Uterus (tissue), 4 donors: ENCODE data around the gene TNNI2. TPM values are rescaled to one million over a fixed set of nuclear protein-coding genes. Genes with fewer than 3 reads are reported as not detected.

Experiments
- DNase-seq, 2 donors: peaks; one replicate each; pipeline ENCODE4 v3.0.0-alpha.2; 2019 to 2020
- H3K27ac ChIP-seq, 2 donors: fragments of 200-600 bp; sonication (generic); 1 replicate in 1 of 2; 2 replicates in 1 of 2; pipeline ENCODE4 v1.5.1; 2016 to 2018
- H3K27me3 ChIP-seq, 2 donors: fragments of 200-600 bp; sonication (generic); one replicate each; pipeline ENCODE4 v1.5.1; 2018 to 2019; ENCODE audit warnings: control low read depth in 1 of 2
- H3K36me3 ChIP-seq, 2 donors: fragments of 200-600 bp; sonication (generic); one replicate each; pipeline ENCODE4 v1.5.1; 2019; ENCODE audit warnings: control low read depth in 1 of 2
- H3K4me1 ChIP-seq, 2 donors: fragments of 200-600 bp; sonication (generic); one replicate each; pipeline ENCODE4 v1.5.1; 2018 to 2019; ENCODE audit warnings: control low read depth in 1 of 2
- H3K4me3 ChIP-seq, 2 donors: fragments of 200-600 bp; sonication (generic); 1 replicate in 1 of 2; 2 replicates in 1 of 2; pipeline ENCODE4 v1.5.1; 2018 to 2019; ENCODE audit warnings: mild to moderate bottlenecking in 1 of 2
- H3K9me3 ChIP-seq, 2 donors: fragments of 200-600 bp; sonication (generic); one replicate each; pipeline ENCODE4 v1.5.1; 2019; ENCODE audit warnings: control low read depth in 1 of 2
- POLR2A ChIP-seq, 2 donors: fragments of 450-650 bp; IDR thresholded peaks; one replicate each; pipeline ENCODE4 v1.6.1; 2016; ENCODE audit warnings: antibody characterized with exemption in 2 of 2, mild to moderate bottlenecking in 1 of 2, moderate library complexity in 1 of 2
- intact Hi-C: fragments of 100-400 bp; cut with DNase I; formaldehyde crosslinking; loops from one replicate; pipeline ENCODE4 v1.15.1; 2023; ENCODE audit warnings: low total_unique reads
- total RNA-seq, 4 donors: library from RNA; depleted of rRNA in 3 of 4; stranded (reverse); fragments of >200 nt in 3 of 4; gene quantifications; one replicate each; pipeline versions ENCODE4 v1.1.0 to v1.2.4, GENCODE V29; 2014 to 2023
- TF ChIP-seq, protein P1 (sequence below), 4 experiments: fragments of 200-600 bp in 2 of 4; fragments of 450-650 bp in 2 of 4; sonication (generic) in 2 of 4; IDR thresholded peaks; one replicate each; pipeline ENCODE4 v1.5.1; 2016 to 2019; ENCODE audit warnings: antibody characterized with exemption in 4 of 4, mild to moderate bottlenecking in 2 of 4, moderate library complexity in 1 of 4
- donor health status: DM: yes; HTN: yes; CAD: no.

Gene TNNI2
- total RNA-seq, 4 donors from 2014 or later = 0.95 to 1.5 TPM; not detected in 2

DNA sequence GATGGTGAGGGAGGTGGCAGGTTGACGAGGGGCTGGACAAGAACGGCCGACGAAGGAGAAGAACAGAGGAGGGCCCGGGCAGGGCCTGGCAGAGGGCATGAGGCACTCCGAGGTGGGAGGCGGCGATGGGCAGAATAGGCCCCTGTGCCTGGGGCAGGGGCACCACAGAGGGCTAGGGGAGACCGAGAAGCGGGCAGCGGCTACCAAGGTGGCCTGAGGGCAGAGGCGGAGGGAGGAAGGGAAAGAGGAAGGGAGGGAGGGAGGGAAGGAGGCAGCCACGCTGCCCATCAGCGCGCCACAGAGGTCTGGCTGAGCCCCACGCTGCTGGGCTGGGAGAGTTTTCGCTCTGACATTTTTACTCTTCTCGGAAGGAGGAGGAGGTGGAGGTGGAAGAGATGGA, 25.4 kb downstream of the TNNI2 start:
- H3K27me3 ChIP-seq = no peaks in the 10 kb centered on the region
- H3K9me3 ChIP-seq = no peaks in the 10 kb centered on the region
- H3K4me3 ChIP-seq = peak overlapping the region; percentile 26 to 31
- no peaks in the 10 kb centered on the region for H3K36me3 ChIP-seq
- TF ChIP-seq, protein P1, sequence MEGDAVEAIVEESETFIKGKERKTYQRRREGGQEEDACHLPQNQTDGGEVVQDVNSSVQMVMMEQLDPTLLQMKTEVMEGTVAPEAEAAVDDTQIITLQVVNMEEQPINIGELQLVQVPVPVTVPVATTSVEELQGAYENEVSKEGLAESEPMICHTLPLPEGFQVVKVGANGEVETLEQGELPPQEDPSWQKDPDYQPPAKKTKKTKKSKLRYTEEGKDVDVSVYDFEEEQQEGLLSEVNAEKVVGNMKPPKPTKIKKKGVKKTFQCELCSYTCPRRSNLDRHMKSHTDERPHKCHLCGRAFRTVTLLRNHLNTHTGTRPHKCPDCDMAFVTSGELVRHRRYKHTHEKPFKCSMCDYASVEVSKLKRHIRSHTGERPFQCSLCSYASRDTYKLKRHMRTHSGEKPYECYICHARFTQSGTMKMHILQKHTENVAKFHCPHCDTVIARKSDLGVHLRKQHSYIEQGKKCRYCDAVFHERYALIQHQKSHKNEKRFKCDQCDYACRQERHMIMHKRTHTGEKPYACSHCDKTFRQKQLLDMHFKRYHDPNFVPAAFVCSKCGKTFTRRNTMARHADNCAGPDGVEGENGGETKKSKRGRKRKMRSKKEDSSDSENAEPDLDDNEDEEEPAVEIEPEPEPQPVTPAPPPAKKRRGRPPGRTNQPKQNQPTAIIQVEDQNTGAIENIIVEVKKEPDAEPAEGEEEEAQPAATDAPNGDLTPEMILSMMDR (IDR thresholded peaks at IDR 0.05) = no peak
- TF ChIP-seq POLR2A (IDR thresholded peaks at IDR 0.05) = no peak
- peak overlapping the region; percentile 87 to 93 for H3K27ac ChIP-seq
- DNase-seq = no peak
- peaks cover 0 to 12% of the 10 kb centered on the region in 2 donors for H3K4me1 ChIP-seq
- intact Hi-C loops = no loop called here

- Histone ChIP-seq H3K27ac (peak overlapping the region; percentile 87 to 93), H3K27me3 (no peaks in the 10 kb centered on the region), H3K4me1 (peaks cover 0 to 12% of the 10 kb centered on the region in 2 donors), H3K36me3 (no peaks in the 10 kb centered on the region), H3K4me3 (peak overlapping the region; percentile 26 to 31), H3K9me3 (no peaks in the 10 kb centered on the region)
- TF ChIP-seq POLR2A (IDR thresholded peaks at IDR 0.05) = no peak
- peak in 1 of 2 donors; percentile 48 for DNase-seq
- intact Hi-C loops = no loop called here
These were observed 26.3 kb downstream of the TNNI2 start for GRCh38 chr11:1864831-1865665.

GRCh38 chr11:1866226-1866625, 27.4 kb downstream of the TNNI2 start:
- TF ChIP-seq, protein P1 (IDR thresholded peaks at IDR 0.05) = no peak
- no peak for TF ChIP-seq POLR2A (IDR thresholded peaks at IDR 0.05)
- intact Hi-C loops = no loop called here

DNA sequence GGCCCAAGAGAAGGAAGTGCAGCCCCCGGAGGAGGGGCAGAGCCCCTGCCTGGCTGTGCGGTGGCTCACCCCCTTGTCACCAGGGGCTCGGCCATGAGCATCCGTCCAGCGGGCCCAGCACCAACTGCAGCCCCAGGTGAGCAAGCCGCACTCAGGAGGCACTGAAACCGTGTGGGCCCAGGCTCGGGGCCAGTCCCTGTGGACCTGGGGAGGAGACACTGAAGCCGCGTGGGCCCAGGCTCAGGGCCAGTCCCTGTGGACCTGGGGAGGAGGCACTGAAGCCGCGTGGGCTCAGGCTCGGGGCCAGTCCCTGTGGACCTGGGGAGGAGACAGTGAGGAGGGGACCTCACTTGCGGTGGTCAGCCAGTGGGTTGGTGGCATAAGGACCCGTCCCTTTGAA, 28.0 kb downstream of the TNNI2 start:
- no peak for TF ChIP-seq POLR2A (IDR thresholded peaks at IDR 0.05)
- TF ChIP-seq, protein P1 (IDR thresholded peaks at IDR 0.05) = no peak
- H3K9me3 ChIP-seq = no peaks in the 10 kb centered on the region
- intact Hi-C loops = no loop called here
- H3K27me3 ChIP-seq = no peaks in the 10 kb centered on the region
- DNase-seq = no peak
- H3K4me1 ChIP-seq = peaks cover 0 to 17% of the 10 kb centered on the region in 2 donors
- H3K27ac ChIP-seq = peak overlapping the region; percentile 60 to 87
- no peak overlapping the region for H3K4me3 ChIP-seq
- no peaks in the 10 kb centered on the region for H3K36me3 ChIP-seq

More at GRCh38 chr11:1866226-1866625, 27.4 kb downstream of the TNNI2 start:
- H3K27me3 ChIP-seq = no peaks in the 10 kb centered on the region
- H3K4me3 ChIP-seq = no peak overlapping the region
- H3K36me3 ChIP-seq = no peaks in the 10 kb centered on the region
- peak overlapping the region; percentile 60 to 87 for H3K27ac ChIP-seq
- no peaks in the 10 kb centered on the region for H3K9me3 ChIP-seq
- H3K4me1 ChIP-seq = peaks cover 0 to 17% of the 10 kb centered on the region in 2 donors
- no peak for DNase-seq

GRCh38 chr11:1867381-1867780, 28.6 kb downstream of the TNNI2 start:
- Histone ChIP-seq H3K9me3 (no peaks in the 10 kb centered on the region), H3K4me3 (no peak overlapping the region), H3K27me3 (no peaks in the 10 kb centered on the region), H3K27ac (peak overlapping the region; percentile 77 to 89), H3K36me3 (no peaks in the 10 kb centered on the region), H3K4me1 (peaks cover 0 to 17% of the 10 kb centered on the region in 2 donors)
- intact Hi-C loops = no loop called here
- no peak for DNase-seq
- TF ChIP-seq, protein P1 (IDR thresholded peaks at IDR 0.05) = no peak
